Omental fat pad (tissue), 4 donors: ENCODE data around the gene UTP11. TPM values are rescaled to one million over a fixed set of nuclear protein-coding genes. Genes with fewer than 3 reads are reported as not detected.

ENCODE experiments used
- ATAC-seq: fragments of 150-250 bp; one replicate; pipeline ENCODE4 v1.9.1; 2016; ENCODE audit warnings: mild to moderate bottlenecking, moderate library complexity; ENCODE audit not compliant: low FRiP score
- DNase-seq: peaks from one replicate; pipeline ENCODE4 v3.0.0-alpha.2; 2019; ENCODE audit warnings: low spot score
- CTCF ChIP-seq, 3 donors: fragments of 450-650 bp; IDR thresholded peaks; one replicate each; pipeline ENCODE4 v1.5.1; 2016 to 2017; ENCODE audit warnings: antibody characterized with exemption in 3 of 3, mild to moderate bottlenecking in 3 of 3, moderate library complexity in 2 of 3
- total RNA-seq, 4 donors: library from RNA; depleted of rRNA; stranded (reverse); fragments of >200 nt; gene quantifications; one replicate each; pipeline ENCODE4 v1.1.0, GENCODE V29; 2016

UTP11 gene
- total RNA-seq, 4 donors from 2014 or later, result 25.1 to 55.2 (median 30.4) TPM

DNA sequence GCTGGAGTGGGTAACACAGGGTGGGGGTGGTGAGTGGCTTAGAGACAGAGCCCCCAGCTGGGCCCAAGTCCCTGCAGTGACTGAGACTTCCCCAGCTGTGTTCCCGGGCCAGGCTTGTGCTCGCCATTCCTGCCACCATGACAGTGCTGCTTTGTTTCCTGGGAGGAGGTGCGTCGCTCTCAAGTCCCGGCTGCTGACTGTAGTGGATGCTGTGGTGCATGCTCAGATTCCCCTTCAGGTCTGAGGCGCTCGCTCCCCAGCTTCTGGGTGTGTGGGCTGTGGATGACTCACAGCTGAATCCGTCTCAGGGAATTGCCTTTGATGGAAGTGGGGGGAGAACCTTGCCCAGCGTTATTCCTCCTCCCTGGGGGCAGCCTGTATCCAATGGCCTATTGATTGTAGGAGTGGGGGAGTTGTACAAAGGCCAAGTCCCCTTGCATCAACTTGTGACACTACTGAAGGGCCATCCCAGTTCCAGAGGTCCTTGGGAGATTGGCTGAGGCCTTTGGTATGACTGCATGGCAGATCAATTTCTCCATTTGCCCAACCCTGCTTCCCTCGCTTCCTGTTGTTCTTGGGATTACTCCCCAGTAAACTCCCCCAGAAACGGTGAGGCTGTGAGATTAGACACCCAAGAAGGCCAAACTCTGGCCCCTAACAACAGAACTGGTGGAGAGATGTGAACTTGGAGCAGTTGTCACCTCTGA, 51.8 kb downstream of the UTP11 start:
- ATAC-seq, result no peak
- DNase-seq, result no peak

GRCh38 chr1:38068220-38068979, 55.9 kb downstream of the UTP11 start:
- DNase-seq, result no peak
- TF ChIP-seq CTCF (IDR thresholded peaks at IDR 0.05), result no peak
- no peak for ATAC-seq

More for the DNA sequence above, 51.8 kb downstream of the UTP11 start:
- no peak for TF ChIP-seq CTCF (IDR thresholded peaks at IDR 0.05)

DNA sequence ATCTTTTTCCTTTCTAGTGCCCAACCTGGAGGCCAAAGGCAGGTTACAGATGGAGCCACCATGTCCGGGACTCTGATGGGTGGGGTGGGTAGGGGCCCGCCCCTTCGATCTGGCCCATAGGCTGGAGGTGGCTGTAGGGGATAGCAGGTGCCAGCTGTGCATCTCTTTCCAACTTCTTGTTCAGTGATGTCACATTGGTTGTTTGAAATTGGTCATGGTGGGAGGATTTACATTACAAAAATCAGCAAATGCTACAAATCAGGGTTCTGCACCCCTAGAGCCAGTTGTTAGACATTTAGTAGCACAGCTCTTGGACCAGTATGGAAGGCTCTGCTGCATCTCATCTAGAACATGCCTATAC, 56.4 kb downstream of the UTP11 start:
- ATAC-seq (no peak), DNase-seq (no peak)
- TF ChIP-seq CTCF (IDR thresholded peaks at IDR 0.05), result no peak

GRCh38 chr1:38071312-38072256, 59.0 kb downstream of the UTP11 start:
- ATAC-seq, result no peak
- TF ChIP-seq CTCF (IDR thresholded peaks at IDR 0.05), result no peak
- DNase-seq, result no peak

DNA sequence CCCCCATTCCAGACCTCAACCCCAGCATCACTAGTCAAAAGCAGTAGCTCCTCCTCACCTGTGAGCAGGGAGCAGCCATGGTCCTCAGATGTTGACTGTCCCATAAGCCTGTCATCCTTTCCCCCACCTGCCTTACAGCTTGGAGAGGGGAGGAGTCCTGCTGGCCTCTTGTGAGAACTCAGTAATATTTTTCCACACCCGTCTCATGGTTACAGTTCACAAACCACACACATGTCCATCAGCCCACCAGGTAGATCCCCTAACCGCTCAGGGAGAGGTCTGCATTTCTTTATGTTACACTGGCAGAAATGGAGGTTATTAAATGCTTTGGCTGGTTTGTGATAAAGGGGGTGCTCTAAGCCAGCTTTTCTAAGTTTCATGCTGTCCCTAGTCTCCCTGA, 60.3 kb downstream of the UTP11 start:
- DNase-seq, result no peak
- ATAC-seq, result no peak
- no peak for TF ChIP-seq CTCF (IDR thresholded peaks at IDR 0.05)

GRCh38 chr1:38073534-38074301, 61.2 kb downstream of the UTP11 start:
- DNase-seq (no peak), ATAC-seq (no peak)
- no peak for TF ChIP-seq CTCF (IDR thresholded peaks at IDR 0.05)
